ENCODE measurements around the gene B3GNT2.

The B3GNT2 gene

GRCh38 chr2:62216616-62217015 lies 20.7 kb downstream of the B3GNT2 start:
- no peak overlapping the region for H2BK5ac ChIP-seq (ENCODE audit: low read length)
- no CpG with 5 or more reads among the region's 8 CpGs for WGBS (ENCODE audit: extremely low coverage, insufficient coverage, low lambda C conversion rate)
- no peak overlapping the region for H3K23ac ChIP-seq (ENCODE audit: low read length)
- no peak overlapping the region for H3K56ac ChIP-seq (ENCODE audit: low read length)
- peaks cover 21% of the 10 kb centered on the region for H3K79me1 ChIP-seq (ENCODE audit: low read length)
- no peak for DNase-seq
- no peak overlapping the region for H3K18ac ChIP-seq (ENCODE audit: low read length)
- no peak overlapping the region for H3K4me2 ChIP-seq (ENCODE audit: low read length)
- no peak overlapping the region for H3K9ac ChIP-seq (ENCODE audit: low read length)
- peaks cover 17% of the 10 kb centered on the region for H3K4me1 ChIP-seq (ENCODE audit: control insufficient read depth, low read depth, low read length)
- no peak overlapping the region for H2BK120ac ChIP-seq (ENCODE audit: low read depth, low read length)
- H4K8ac ChIP-seq (ENCODE audit: low read depth, low read length) = no peak overlapping the region
- no peaks in the 10 kb centered on the region for H3K36me3 ChIP-seq (ENCODE audit: control insufficient read depth, insufficient read depth, low read length)
- no peak overlapping the region for H3K27ac ChIP-seq (ENCODE audit: low read depth, low read length)
- no peak overlapping the region for H4K5ac ChIP-seq (ENCODE audit: low read length)
- H3K4me3 ChIP-seq (ENCODE audit: low read length) = no peak overlapping the region
- H2AK5ac ChIP-seq (ENCODE audit: low read length) = no peak overlapping the region
- H3K4ac ChIP-seq (ENCODE audit: low read depth, low read length) = no peak overlapping the region
- peaks cover 95% of the 10 kb centered on the region for H3K79me2 ChIP-seq (ENCODE audit: control insufficient read depth, insufficient read depth, low read length)
- no peak overlapping the region for H2BK15ac ChIP-seq (replicated peaks; ENCODE audit: low read depth)
- no peaks in the 10 kb centered on the region for H3K27me3 ChIP-seq (ENCODE audit: insufficient read depth, low read length, poor library complexity)

DNA sequence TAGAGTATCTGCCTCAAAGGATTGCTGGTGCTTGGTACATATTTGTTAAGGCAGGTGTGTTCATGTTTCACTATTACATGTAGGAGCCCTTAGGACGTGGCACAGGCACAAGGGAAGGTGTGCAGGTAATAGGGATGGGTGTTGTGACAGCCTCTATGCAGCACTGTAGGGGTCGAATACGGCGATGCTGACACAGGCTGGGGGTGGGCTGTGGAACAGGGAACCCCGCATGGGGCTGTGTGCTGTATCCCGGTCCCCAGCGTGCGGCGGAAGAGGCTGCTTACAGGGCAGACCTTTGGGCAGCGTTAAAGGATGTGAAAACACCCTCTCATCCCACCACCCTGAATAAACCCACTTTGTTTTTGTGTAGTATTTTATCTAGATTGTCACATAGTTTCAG lies 21.5 kb downstream of the B3GNT2 start:
- Histone ChIP-seq H4K5ac (ENCODE audit: low read length) (no peak overlapping the region), H3K4me2 (ENCODE audit: low read length) (no peak overlapping the region), H3K79me1 (ENCODE audit: low read length) (peaks cover 19% of the 10 kb centered on the region), H2AK5ac (ENCODE audit: low read length) (no peak overlapping the region), H3K27me3 (ENCODE audit: insufficient read depth, low read length, poor library complexity) (no peaks in the 10 kb centered on the region), H3K9ac (ENCODE audit: low read length) (no peak overlapping the region), H3K4ac (ENCODE audit: low read depth, low read length) (no peak overlapping the region), H2BK120ac (ENCODE audit: low read depth, low read length) (no peak overlapping the region), H3K18ac (ENCODE audit: low read length) (no peak overlapping the region), H2BK15ac (replicated peaks; ENCODE audit: low read depth) (no peak overlapping the region), H3K4me3 (ENCODE audit: low read length) (no peak overlapping the region), H2BK5ac (ENCODE audit: low read length) (no peak overlapping the region), H3K4me1 (ENCODE audit: control insufficient read depth, low read depth, low read length) (peaks cover 17% of the 10 kb centered on the region), H3K56ac (ENCODE audit: low read length) (no peak overlapping the region), H4K8ac (ENCODE audit: low read depth, low read length) (no peak overlapping the region), H3K36me3 (ENCODE audit: control insufficient read depth, insufficient read depth, low read length) (no peaks in the 10 kb centered on the region), H3K79me2 (ENCODE audit: control insufficient read depth, insufficient read depth, low read length) (peaks cover 95% of the 10 kb centered on the region), H3K23ac (ENCODE audit: low read length) (no peak overlapping the region), H3K27ac (ENCODE audit: low read depth, low read length) (no peak overlapping the region)
- no peak for DNase-seq
- no CpG with 5 or more reads among the region's 10 CpGs for WGBS (ENCODE audit: extremely low coverage, insufficient coverage, low lambda C conversion rate)

DNA sequence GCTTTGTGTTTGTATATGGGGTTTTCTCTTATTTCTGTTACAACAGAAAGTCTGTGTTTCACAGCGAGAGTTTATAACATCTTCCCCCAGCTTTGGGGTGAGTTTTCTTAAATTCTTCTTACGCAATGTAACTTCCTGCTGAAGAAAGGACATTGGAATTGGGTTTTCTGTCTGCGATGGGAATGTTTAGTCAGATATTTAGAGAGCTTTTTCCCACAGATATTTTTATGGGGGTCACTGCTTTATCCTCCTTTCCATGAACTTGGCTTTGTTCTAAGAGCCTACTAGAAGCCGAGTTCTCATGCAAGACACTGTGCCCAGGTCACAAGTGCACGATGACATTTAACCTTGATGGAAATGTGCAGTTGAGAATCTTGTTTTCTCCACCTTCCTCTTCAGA lies 22.1 kb downstream of the B3GNT2 start:
- Histone ChIP-seq H3K4ac (ENCODE audit: low read depth, low read length) (no peak overlapping the region), H3K36me3 (ENCODE audit: control insufficient read depth, insufficient read depth, low read length) (peaks cover 3% of the 10 kb centered on the region), H3K79me1 (ENCODE audit: low read length) (peaks cover 24% of the 10 kb centered on the region), H4K8ac (ENCODE audit: low read depth, low read length) (no peak overlapping the region), H4K5ac (ENCODE audit: low read length) (no peak overlapping the region), H3K27ac (ENCODE audit: low read depth, low read length) (no peak overlapping the region), H3K4me1 (ENCODE audit: control insufficient read depth, low read depth, low read length) (peaks cover 17% of the 10 kb centered on the region), H2BK5ac (ENCODE audit: low read length) (no peak overlapping the region), H3K79me2 (ENCODE audit: control insufficient read depth, insufficient read depth, low read length) (peaks cover 95% of the 10 kb centered on the region), H3K4me3 (ENCODE audit: low read length) (no peak overlapping the region), H3K27me3 (ENCODE audit: insufficient read depth, low read length, poor library complexity) (no peaks in the 10 kb centered on the region), H3K23ac (ENCODE audit: low read length) (no peak overlapping the region), H3K56ac (ENCODE audit: low read length) (no peak overlapping the region), H3K9ac (ENCODE audit: low read length) (no peak overlapping the region), H2AK5ac (ENCODE audit: low read length) (no peak overlapping the region), H3K18ac (ENCODE audit: low read length) (no peak overlapping the region), H2BK120ac (ENCODE audit: low read depth, low read length) (no peak overlapping the region), H3K4me2 (ENCODE audit: low read length) (no peak overlapping the region), H2BK15ac (replicated peaks; ENCODE audit: low read depth) (no peak overlapping the region)
- no CpG with 5 or more reads among the region's 5 CpGs for WGBS (ENCODE audit: extremely low coverage, insufficient coverage, low lambda C conversion rate)
- DNase-seq = no peak

- DNase-seq = no peak
- Histone ChIP-seq H3K18ac (ENCODE audit: low read length) (no peak overlapping the region), H3K79me2 (ENCODE audit: control insufficient read depth, insufficient read depth, low read length) (peaks cover 84% of the 10 kb centered on the region), H2BK120ac (ENCODE audit: low read depth, low read length) (no peak overlapping the region), H2AK5ac (ENCODE audit: low read length) (no peak overlapping the region), H4K5ac (ENCODE audit: low read length) (no peak overlapping the region), H3K56ac (ENCODE audit: low read length) (no peak overlapping the region), H3K23ac (ENCODE audit: low read length) (no peak overlapping the region), H3K4me3 (ENCODE audit: low read length) (no peak overlapping the region), H3K9ac (ENCODE audit: low read length) (no peak overlapping the region), H4K8ac (ENCODE audit: low read depth, low read length) (no peak overlapping the region), H3K27ac (ENCODE audit: low read depth, low read length) (no peak overlapping the region), H3K79me1 (ENCODE audit: low read length) (peaks cover 19% of the 10 kb centered on the region), H2BK15ac (replicated peaks; ENCODE audit: low read depth) (no peak overlapping the region), H3K4me1 (ENCODE audit: control insufficient read depth, low read depth, low read length) (peaks cover 10% of the 10 kb centered on the region), H2BK5ac (ENCODE audit: low read length) (no peak overlapping the region), H3K4ac (ENCODE audit: low read depth, low read length) (no peak overlapping the region), H3K4me2 (ENCODE audit: low read length) (no peak overlapping the region), H3K36me3 (ENCODE audit: control insufficient read depth, insufficient read depth, low read length) (peaks cover 4% of the 10 kb centered on the region), H3K27me3 (ENCODE audit: insufficient read depth, low read length, poor library complexity) (no peaks in the 10 kb centered on the region)
- WGBS (ENCODE audit: extremely low coverage, insufficient coverage, low lambda C conversion rate) = no CpG with 5 or more reads among the region's 4 CpGs
Observed at GRCh38 chr2:62219407-62220159, 23.7 kb downstream of the B3GNT2 start.

DNA sequence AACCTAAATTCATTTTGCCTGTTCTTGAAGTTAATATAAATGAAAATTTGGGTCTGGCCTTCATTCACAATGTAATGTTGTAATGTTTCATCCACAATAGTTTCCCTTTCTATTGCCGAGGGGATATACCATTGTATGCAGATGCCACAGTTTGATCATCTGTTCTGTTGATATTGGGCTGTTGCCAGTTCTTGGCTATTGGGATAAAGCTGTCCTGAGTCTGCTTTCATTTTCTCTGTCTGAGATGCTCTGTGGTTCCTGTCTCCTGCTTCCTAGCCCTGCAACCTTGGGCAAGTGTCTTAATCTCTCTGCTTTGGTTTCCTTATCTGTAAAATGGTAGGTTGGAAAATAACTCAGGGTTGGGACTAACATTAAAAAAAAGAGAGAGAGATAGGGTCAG lies 25.2 kb downstream of the B3GNT2 start:
- no CpG with 5 or more reads among the region's 1 CpG for WGBS (ENCODE audit: extremely low coverage, insufficient coverage, low lambda C conversion rate)
- peaks cover 77% of the 10 kb centered on the region for H3K79me2 ChIP-seq (ENCODE audit: control insufficient read depth, insufficient read depth, low read length)
- no peak overlapping the region for H4K5ac ChIP-seq (ENCODE audit: low read length)
- H3K27me3 ChIP-seq (ENCODE audit: insufficient read depth, low read length, poor library complexity) = no peaks in the 10 kb centered on the region
- no peak for DNase-seq
- no peak overlapping the region for H3K27ac ChIP-seq (ENCODE audit: low read depth, low read length)
- no peak overlapping the region for H2BK120ac ChIP-seq (ENCODE audit: low read depth, low read length)
- H3K4me1 ChIP-seq (ENCODE audit: control insufficient read depth, low read depth, low read length) = peaks cover 2% of the 10 kb centered on the region
- H2AK5ac ChIP-seq (ENCODE audit: low read length) = no peak overlapping the region
- H3K56ac ChIP-seq (ENCODE audit: low read length) = no peak overlapping the region
- no peak overlapping the region for H2BK5ac ChIP-seq (ENCODE audit: low read length)
- no peak overlapping the region for H3K4ac ChIP-seq (ENCODE audit: low read depth, low read length)
- H3K4me2 ChIP-seq (ENCODE audit: low read length) = no peak overlapping the region
- H3K9ac ChIP-seq (ENCODE audit: low read length) = no peak overlapping the region
- no peak overlapping the region for H3K23ac ChIP-seq (ENCODE audit: low read length)
- H3K79me1 ChIP-seq (ENCODE audit: low read length) = peaks cover 28% of the 10 kb centered on the region
- no peak overlapping the region for H4K8ac ChIP-seq (ENCODE audit: low read depth, low read length)
- H3K36me3 ChIP-seq (ENCODE audit: control insufficient read depth, insufficient read depth, low read length) = peaks cover 8% of the 10 kb centered on the region
- no peak overlapping the region for H3K4me3 ChIP-seq (ENCODE audit: low read length)
- H2BK15ac ChIP-seq (replicated peaks; ENCODE audit: low read depth) = no peak overlapping the region
- H3K18ac ChIP-seq (ENCODE audit: low read length) = no peak overlapping the region

- Histone ChIP-seq H3K23ac (ENCODE audit: low read length) (no peak overlapping the region), H2AK5ac (ENCODE audit: low read length) (no peak overlapping the region), H3K4me3 (ENCODE audit: low read length) (no peak overlapping the region), H3K36me3 (ENCODE audit: control insufficient read depth, insufficient read depth, low read length) (peaks cover 8% of the 10 kb centered on the region), H3K79me1 (ENCODE audit: low read length) (peaks cover 30% of the 10 kb centered on the region), H3K4me1 (ENCODE audit: control insufficient read depth, low read depth, low read length) (peaks cover 2% of the 10 kb centered on the region), H2BK5ac (ENCODE audit: low read length) (no peak overlapping the region), H4K5ac (ENCODE audit: low read length) (no peak overlapping the region), H3K27ac (ENCODE audit: low read depth, low read length) (no peak overlapping the region), H3K4me2 (ENCODE audit: low read length) (no peak overlapping the region), H3K18ac (ENCODE audit: low read length) (no peak overlapping the region), H3K79me2 (ENCODE audit: control insufficient read depth, insufficient read depth, low read length) (peaks cover 68% of the 10 kb centered on the region), H3K4ac (ENCODE audit: low read depth, low read length) (no peak overlapping the region), H3K56ac (ENCODE audit: low read length) (no peak overlapping the region), H3K27me3 (ENCODE audit: insufficient read depth, low read length, poor library complexity) (no peaks in the 10 kb centered on the region), H4K8ac (ENCODE audit: low read depth, low read length) (no peak overlapping the region), H2BK120ac (ENCODE audit: low read depth, low read length) (no peak overlapping the region), H2BK15ac (replicated peaks; ENCODE audit: low read depth) (no peak overlapping the region), H3K9ac (ENCODE audit: low read length) (no peak overlapping the region)
- 100% methylated on average over 2 of the region's 12 CpGs for WGBS (ENCODE audit: extremely low coverage, insufficient coverage, low lambda C conversion rate)
- no peak for DNase-seq
Observed at GRCh38 chr2:62222171-62222570, 26.3 kb downstream of the B3GNT2 start.

Measured in mesendoderm (in vitro differentiated cells).